ENCODE data around the gene PCP2. TPM values are rescaled to one million over a fixed set of nuclear protein-coding genes. Genes with fewer than 3 reads are reported as not detected.

The PCP2 gene
- polyA plus RNA-seq, 1 experiment, result not detected

DNA sequence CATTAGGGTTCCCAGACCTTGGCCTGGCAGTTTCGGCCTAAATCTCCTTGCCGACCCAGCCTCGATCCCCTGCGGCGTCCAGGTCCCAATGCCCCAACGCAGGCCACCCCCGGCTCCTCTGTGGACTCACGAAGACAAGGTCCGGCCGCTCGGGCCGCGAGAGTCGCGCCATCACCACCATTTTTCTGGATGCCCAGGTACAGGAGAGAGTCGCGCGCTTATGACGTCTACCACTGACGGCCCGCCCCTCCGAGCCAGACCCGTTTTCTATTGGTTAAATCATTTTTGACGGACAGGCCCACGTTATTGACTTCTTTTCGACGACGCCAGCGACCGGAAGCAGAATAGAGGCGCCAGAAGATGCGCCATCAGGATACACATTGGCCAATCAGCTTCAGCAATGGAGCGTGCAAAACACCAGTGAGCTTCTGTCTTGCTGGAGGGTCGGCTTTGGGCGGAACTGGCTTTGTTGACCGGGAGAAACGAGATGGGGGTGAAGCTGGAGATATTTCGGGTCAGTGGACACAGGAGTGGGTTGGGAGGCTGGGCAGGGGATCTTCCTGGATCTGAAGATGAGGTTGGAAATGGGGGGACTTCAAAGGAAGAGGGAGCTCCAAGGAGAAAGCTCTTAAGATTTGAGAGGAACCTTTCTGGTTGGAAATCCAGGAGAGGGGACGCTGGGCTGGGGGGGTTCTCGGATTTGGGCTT is 4.0 kb downstream of the PCP2 start, which contains the start of the genes PET100 and XAB2:
Gene PET100, plus strand, starts transcription at position 447 of the 708 bp plus-strand sequence. Its CDS starts 41 bp downstream, at position 488.
Gene XAB2, minus strand, starts transcription at position 199 of the 708 bp plus-strand sequence. Its CDS starts 18 bp downstream, at position 181.
- ChIA-PET POLR2A (interaction anchor here (0.6 to 1.0 kb wide), 7 partner anchors 9 to 560 kb away, joined by 3 to 7 read pairs (median 3); partner anchors contain the start of genes TRAPPC5 and ZNF557), CTCF (interaction anchor here (1.0 to 2.5 kb wide), 6 partner anchors 22 to 952 kb away, joined by 3 to 19 read pairs (median 6); partner anchors contain the start of gene TRAPPC5)
- Histone ChIP-seq H3K9me3 (ENCODE audit: control insufficient read depth, insufficient read depth, low read length) (no peaks in the 10 kb centered on the region; the same call in 1 of the 2 replicates), H3K4me3 (ENCODE audit: low read depth, low read length) (peak within 1 kb of the TSS; percentile 97), H3K27me3 (ENCODE audit: control insufficient read depth, insufficient read depth, low read length) (no peaks in the 10 kb centered on the region), H3K27ac (ENCODE audit: low read depth, low read length) (peak within 1 kb of the TSS; percentile 70)
- peak; percentile 97 for DNase-seq (ENCODE audit: low read depth, low spot score)
- TF ChIP-seq, protein P1, sequence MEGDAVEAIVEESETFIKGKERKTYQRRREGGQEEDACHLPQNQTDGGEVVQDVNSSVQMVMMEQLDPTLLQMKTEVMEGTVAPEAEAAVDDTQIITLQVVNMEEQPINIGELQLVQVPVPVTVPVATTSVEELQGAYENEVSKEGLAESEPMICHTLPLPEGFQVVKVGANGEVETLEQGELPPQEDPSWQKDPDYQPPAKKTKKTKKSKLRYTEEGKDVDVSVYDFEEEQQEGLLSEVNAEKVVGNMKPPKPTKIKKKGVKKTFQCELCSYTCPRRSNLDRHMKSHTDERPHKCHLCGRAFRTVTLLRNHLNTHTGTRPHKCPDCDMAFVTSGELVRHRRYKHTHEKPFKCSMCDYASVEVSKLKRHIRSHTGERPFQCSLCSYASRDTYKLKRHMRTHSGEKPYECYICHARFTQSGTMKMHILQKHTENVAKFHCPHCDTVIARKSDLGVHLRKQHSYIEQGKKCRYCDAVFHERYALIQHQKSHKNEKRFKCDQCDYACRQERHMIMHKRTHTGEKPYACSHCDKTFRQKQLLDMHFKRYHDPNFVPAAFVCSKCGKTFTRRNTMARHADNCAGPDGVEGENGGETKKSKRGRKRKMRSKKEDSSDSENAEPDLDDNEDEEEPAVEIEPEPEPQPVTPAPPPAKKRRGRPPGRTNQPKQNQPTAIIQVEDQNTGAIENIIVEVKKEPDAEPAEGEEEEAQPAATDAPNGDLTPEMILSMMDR (IDR thresholded peaks at IDR 0.05; ENCODE audit: low read depth, low read length), result no peak

DNA sequence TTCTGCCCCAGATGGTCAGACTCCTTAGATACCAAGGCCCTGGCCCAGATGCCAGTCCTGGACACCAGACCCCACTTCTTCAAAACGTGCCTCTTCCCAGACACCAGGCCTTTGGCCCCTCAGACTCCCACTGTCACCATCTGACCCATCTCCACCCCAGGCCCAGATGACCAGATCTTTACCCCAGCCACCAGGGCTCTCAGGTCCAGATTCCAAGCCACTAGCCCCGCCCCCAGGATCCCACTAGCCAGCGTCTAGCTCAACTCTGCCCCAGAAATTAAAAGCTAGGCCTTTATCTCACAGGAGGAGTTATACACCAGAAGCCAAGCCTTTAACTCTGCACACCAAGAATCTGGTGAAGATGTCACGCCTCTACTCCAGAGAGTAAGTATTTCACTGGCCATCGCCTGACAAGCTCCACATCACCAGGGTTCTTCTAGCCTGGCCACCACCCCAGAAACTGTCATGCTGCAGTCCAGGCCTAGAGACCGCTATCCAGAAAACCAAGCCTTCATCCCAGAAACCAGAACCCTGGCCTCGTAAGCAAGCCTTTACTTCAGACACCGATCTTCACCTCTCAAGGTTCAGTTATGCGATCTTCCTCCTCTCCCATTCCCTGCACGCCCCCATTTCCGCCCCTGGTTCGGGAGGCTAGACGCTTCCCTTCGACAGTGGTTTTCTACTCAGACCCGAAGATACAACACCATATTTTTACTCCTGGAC is 4.8 kb downstream of the PCP2 start:
- no peak overlapping the region for H3K27ac ChIP-seq (ENCODE audit: low read depth, low read length)
- H3K27me3 ChIP-seq (ENCODE audit: control insufficient read depth, insufficient read depth, low read length), result no peaks in the 10 kb centered on the region
- TF ChIP-seq, protein P1 (IDR thresholded peaks at IDR 0.05; ENCODE audit: low read depth, low read length), result no peak
- DNase-seq (ENCODE audit: low read depth, low spot score), result no peak
- ChIA-PET CTCF (interaction anchor here (0.6 to 2.0 kb wide), 5 partner anchors 24 to 952 kb away, joined by 3 to 19 read pairs (median 7); partner anchors contain the start of gene TRAPPC5), POLR2A (interaction anchor here (0.6 to 1.0 kb wide), 2 partner anchors 52 to 560 kb away, joined by 3 read pairs; partner anchors contain the start of genes TRAPPC5 and ZNF557)
- H3K9me3 ChIP-seq (ENCODE audit: control insufficient read depth, insufficient read depth, low read length), result no peaks in the 10 kb centered on the region; the same call in 1 of the 2 replicates
- peak overlapping the region; percentile 97 for H3K4me3 ChIP-seq (ENCODE audit: low read depth, low read length)

DNA sequence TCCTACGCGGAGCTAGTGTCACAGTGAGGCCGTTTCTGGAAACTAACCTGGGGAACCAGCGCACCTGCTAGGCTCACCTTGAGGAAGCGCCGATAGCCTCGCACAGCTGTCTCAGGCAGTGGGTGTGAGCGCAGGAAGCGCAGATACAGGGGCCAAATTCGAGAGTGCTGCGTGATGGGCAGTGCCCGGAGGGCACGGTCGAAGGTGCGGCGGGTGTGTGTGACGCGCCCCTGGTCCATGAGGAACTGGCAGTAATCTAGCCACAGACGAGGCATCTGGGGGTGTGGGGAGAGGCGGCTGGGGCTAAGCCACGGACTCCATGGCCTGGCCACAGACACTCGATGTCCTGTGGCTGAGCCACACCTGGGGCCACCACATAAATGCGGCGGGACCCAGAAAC is 6.4 kb downstream of the PCP2 start:
- H3K27me3 ChIP-seq (ENCODE audit: control insufficient read depth, insufficient read depth, low read length), result no peaks in the 10 kb centered on the region
- ChIA-PET CTCF (no interaction called here), POLR2A (interaction anchor here (0.5 kb wide), 1 partner anchor 26 kb away, joined by 4 read pairs; no protein-coding TSS in a partner anchor)
- DNase-seq (ENCODE audit: low read depth, low spot score), result no peak
- no peak overlapping the region for H3K4me3 ChIP-seq (ENCODE audit: low read depth, low read length)
- no peak overlapping the region for H3K27ac ChIP-seq (ENCODE audit: low read depth, low read length)
- no peaks in the 10 kb centered on the region; the same call in 1 of the 2 replicates for H3K9me3 ChIP-seq (ENCODE audit: control insufficient read depth, insufficient read depth, low read length)
- TF ChIP-seq, protein P1 (IDR thresholded peaks at IDR 0.05; ENCODE audit: low read depth, low read length), result no peak

DNA sequence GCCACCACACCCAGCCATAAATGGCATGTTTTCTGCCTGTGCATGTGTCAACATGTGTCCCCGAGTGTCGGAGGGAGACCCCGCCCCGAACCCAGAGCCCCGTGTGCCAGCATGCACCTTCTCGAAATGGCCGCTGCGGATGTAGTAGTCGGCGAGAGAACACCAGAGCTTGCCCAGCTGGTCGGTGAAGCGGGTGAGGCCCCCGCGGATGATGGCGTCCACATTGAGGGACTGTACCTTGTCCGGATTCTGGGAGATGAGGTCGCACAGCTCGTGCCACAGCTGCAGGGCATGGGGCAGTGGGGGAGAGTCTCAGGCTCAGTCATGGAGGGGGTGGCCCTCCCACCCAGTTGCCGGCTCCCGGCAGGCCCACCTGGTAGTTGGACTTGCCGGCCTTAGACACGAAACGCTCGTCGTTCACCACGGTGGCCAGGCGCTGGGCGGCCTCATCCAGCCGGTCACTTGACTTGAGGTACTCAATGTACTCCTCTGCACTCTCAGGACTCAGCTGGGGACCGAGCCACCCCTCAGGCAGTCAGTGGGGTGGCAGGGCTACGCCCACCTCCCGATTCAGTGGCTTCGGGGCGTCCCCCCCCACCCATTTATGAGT is 7.7 kb downstream of the PCP2 start:
- CTCF ChIA-PET, result no interaction called here
- Histone ChIP-seq H3K4me3 (ENCODE audit: low read depth, low read length) (no peak overlapping the region), H3K27me3 (ENCODE audit: control insufficient read depth, insufficient read depth, low read length) (no peaks in the 10 kb centered on the region), H3K27ac (ENCODE audit: low read depth, low read length) (no peak overlapping the region), H3K9me3 (ENCODE audit: control insufficient read depth, insufficient read depth, low read length) (no peaks in the 10 kb centered on the region; the same call in 1 of the 2 replicates)
- POLR2A ChIA-PET, result no interaction called here
- TF ChIP-seq, protein P1 (IDR thresholded peaks at IDR 0.05; ENCODE audit: low read depth, low read length), result no peak
- no peak for DNase-seq (ENCODE audit: low read depth, low spot score)

All from AG04450 (cell line).